ENCODE data around the gene FRMD8.
A peak's percentile ranks its signal among the peaks of the same experiment; 100 is the strongest.

DNA sequence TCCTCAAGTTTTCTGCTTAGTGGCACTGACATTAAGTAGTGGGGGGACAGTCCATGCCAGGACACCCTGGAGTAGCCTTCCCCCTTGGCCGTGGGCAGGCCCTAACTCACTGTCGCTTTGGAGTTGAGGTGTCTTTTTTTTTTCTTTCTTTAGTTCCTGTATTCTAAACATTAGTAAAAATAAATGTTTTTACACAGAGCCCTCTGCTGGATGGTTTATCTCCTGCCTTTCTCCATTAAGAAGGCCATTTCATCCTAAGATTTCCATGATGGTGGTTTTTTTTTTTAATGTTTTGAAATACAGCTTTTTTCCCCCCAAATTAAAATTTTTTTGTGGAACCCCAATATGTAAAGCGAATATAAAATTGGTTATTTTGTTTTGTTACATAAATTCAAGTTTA, 33.7 kb upstream of the FRMD8 start:
- TF ChIP-seq, protein P1, sequence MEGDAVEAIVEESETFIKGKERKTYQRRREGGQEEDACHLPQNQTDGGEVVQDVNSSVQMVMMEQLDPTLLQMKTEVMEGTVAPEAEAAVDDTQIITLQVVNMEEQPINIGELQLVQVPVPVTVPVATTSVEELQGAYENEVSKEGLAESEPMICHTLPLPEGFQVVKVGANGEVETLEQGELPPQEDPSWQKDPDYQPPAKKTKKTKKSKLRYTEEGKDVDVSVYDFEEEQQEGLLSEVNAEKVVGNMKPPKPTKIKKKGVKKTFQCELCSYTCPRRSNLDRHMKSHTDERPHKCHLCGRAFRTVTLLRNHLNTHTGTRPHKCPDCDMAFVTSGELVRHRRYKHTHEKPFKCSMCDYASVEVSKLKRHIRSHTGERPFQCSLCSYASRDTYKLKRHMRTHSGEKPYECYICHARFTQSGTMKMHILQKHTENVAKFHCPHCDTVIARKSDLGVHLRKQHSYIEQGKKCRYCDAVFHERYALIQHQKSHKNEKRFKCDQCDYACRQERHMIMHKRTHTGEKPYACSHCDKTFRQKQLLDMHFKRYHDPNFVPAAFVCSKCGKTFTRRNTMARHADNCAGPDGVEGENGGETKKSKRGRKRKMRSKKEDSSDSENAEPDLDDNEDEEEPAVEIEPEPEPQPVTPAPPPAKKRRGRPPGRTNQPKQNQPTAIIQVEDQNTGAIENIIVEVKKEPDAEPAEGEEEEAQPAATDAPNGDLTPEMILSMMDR (IDR thresholded peaks at IDR 0.05) = peak in 1 of 3 donors; percentile 16
- TF ChIP-seq POLR2A (IDR thresholded peaks at IDR 0.05) = no peak
- TF ChIP-seq POLR2AphosphoS5 (IDR thresholded peaks at IDR 0.05) = no peak
